ENCODE measurements around the gene ZNF691.
A peak's percentile ranks its signal among the peaks of the same experiment; 100 is the strongest.
"Not testable (repeated sequence)": the region's sequence is repeated elsewhere in the genome, so short reads cannot be mapped to it uniquely, and the experiment has no call there.

The ZNF691 gene

GRCh38 chr1:42861014-42861399 lies 14.6 kb downstream of the ZNF691 start:
- no peak for DNase-seq

GRCh38 chr1:42866549-42866948 lies 20.1 kb downstream of the ZNF691 start:
- DNase-seq, result peak; percentile 93

GRCh38 chr1:42868466-42868865 lies 22.1 kb downstream of the ZNF691 start:
- DNase-seq, result not testable (repeated sequence)

- not testable (repeated sequence) for DNase-seq
These were observed 22.8 kb downstream of the ZNF691 start for GRCh38 chr1:42869254-42869653.

- DNase-seq, result not testable (repeated sequence)
These were observed 23.3 kb downstream of the ZNF691 start for GRCh38 chr1:42869751-42870150.

- not testable (repeated sequence) for DNase-seq
These were observed 26.7 kb downstream of the ZNF691 start for GRCh38 chr1:42873108-42873507.

GRCh38 chr1:42873670-42874069 lies 27.3 kb downstream of the ZNF691 start:
- no peak for DNase-seq

- DNase-seq, result no peak
These were observed 29.6 kb downstream of the ZNF691 start for GRCh38 chr1:42876009-42876408.

GRCh38 chr1:42877380-42877779 lies 31.0 kb downstream of the ZNF691 start:
- no peak for DNase-seq

- DNase-seq, result no peak
These were observed 34.0 kb downstream of the ZNF691 start for GRCh38 chr1:42880384-42880783.

GRCh38 chr1:42886046-42886739 lies 39.8 kb downstream of the ZNF691 start:
- DNase-seq, result no peak

- DNase-seq, result no peak
These were observed 40.4 kb downstream of the ZNF691 start for GRCh38 chr1:42886800-42887199.

GRCh38 chr1:42887366-42887765 lies 41.0 kb downstream of the ZNF691 start:
- DNase-seq, result no peak

GRCh38 chr1:42888013-42888633 lies 41.7 kb downstream of the ZNF691 start:
- no peak for DNase-seq

GRCh38 chr1:42889264-42889663 lies 42.9 kb downstream of the ZNF691 start:
- no peak for DNase-seq

- DNase-seq, result no peak
These were observed 45.2 kb downstream of the ZNF691 start for GRCh38 chr1:42891465-42892138.

- peak; percentile 25 for DNase-seq
These were observed 53.5 kb downstream of the ZNF691 start for GRCh38 chr1:42899960-42900359.

Data from NCI-H82 (cell line).